Smooth muscle cell (in vitro differentiated cells): Measurements from ENCODE around the gene ZFYVE26. TPM values are rescaled to one million over a fixed set of nuclear protein-coding genes. Genes with fewer than 3 reads are reported as not detected.

Experiments
- DNase-seq: peaks from one replicate; lab custom pipeline; 2025; ENCODE audit not compliant: unreplicated experiment; lab: John Stamatoyannopoulos, UW
- H2AFZ ChIP-seq: fragments of 200-600 bp; sonication (generic); 2 replicates; pipeline ENCODE4 v1.6.0; 2016; ENCODE audit warnings: antibody characterized with exemption, low read depth, mild to moderate bottlenecking
- H3F3A ChIP-seq: fragments of 200-600 bp; sonication (generic); 2 replicates; pipeline ENCODE4 v1.6.0; 2017; ENCODE audit warnings: antibody characterized with exemption, low read depth
- H3K27ac ChIP-seq: fragments of 200-600 bp; sonication (generic); 2 replicates; pipeline ENCODE4 v1.5.1; 2016; ENCODE audit warnings: low read depth, mild to moderate bottlenecking
- H3K27me3 ChIP-seq: fragments of 200-600 bp; sonication (generic); 2 replicates; pipeline ENCODE4 v1.6.1; 2016; ENCODE audit warnings: low read depth, mild to moderate bottlenecking
- H3K36me3 ChIP-seq: fragments of 200-600 bp; sonication (generic); 2 replicates; pipeline ENCODE4 v1.5.1; 2016; ENCODE audit warnings: low read depth
- H3K4me1 ChIP-seq: fragments of 200-600 bp; sonication (generic); 2 replicates; pipeline ENCODE4 v1.5.1; 2016; ENCODE audit warnings: low read depth
- H3K4me2 ChIP-seq: fragments of 200-600 bp; sonication (generic); 2 replicates; pipeline ENCODE4 v1.6.0; 2016; ENCODE audit warnings: mild to moderate bottlenecking
- H3K4me3 ChIP-seq: fragments of 200-600 bp; sonication (generic); 2 replicates; pipeline ENCODE4 v1.5.1; 2016; ENCODE audit warnings: mild to moderate bottlenecking
- H3K79me2 ChIP-seq: fragments of 200-600 bp; sonication (generic); 2 replicates; pipeline ENCODE4 v1.6.0; 2016; ENCODE audit warnings: low read depth, mild to moderate bottlenecking
- H3K9ac ChIP-seq: fragments of 200-600 bp; sonication (generic); 2 replicates; pipeline ENCODE4 v1.6.0; 2016; ENCODE audit warnings: low read depth
- H3K9me3 ChIP-seq: fragments of 200-600 bp; sonication (generic); replicated peaks from 2 replicates; pipeline ENCODE4 v1.5.1; 2016; ENCODE audit warnings: low read depth
- H4K20me1 ChIP-seq: fragments of 200-600 bp; sonication (generic); 2 replicates; pipeline ENCODE4 v1.6.0; 2016; ENCODE audit warnings: low read depth
- whole genome bisulfite sequencing: methylation state at CpG from one replicate; pipeline ENCODE4 v1.1.7; 2016; ENCODE audit warnings: low lambda C conversion rate; 5-methylcytosine and 5-hydroxymethylcytosine counted together
- polyA plus RNA-seq: library from polyadenylated mRNA; unstranded; fragments of >200 nt; fragmentation: Nextera tagmentation; extraction: Ambion mirVana; gene quantifications from 2 replicates; pipeline ENCODE4 v1.2.1, GENCODE V29; 2016
- total RNA-seq: library from RNA; depleted of rRNA; stranded (reverse); fragments of >200 nt; gene quantifications from 2 replicates; pipeline ENCODE4 v1.2.3, GENCODE V29; 2014
- TF ChIP-seq, protein P1 (sequence below): fragments of 200-600 bp; sonication (generic); IDR thresholded peaks from 2 replicates; pipeline ENCODE4 v1.5.1; 2017; ENCODE audit warnings: borderline replicate concordance, mild to moderate bottlenecking, antibody characterized with exemption; ENCODE audit not compliant: insufficient read depth, poor library complexity, severe bottlenecking

The ZFYVE26 gene
- total and polyA plus RNA-seq, 2 experiments from 2014 or later: 4.5 to 42.7 TPM

GRCh38 chr14:67835596-67835995, 19.2 kb upstream of the ZFYVE26 start:
- H3F3A ChIP-seq: no peaks in the 10 kb centered on the region
- TF ChIP-seq, protein P1, sequence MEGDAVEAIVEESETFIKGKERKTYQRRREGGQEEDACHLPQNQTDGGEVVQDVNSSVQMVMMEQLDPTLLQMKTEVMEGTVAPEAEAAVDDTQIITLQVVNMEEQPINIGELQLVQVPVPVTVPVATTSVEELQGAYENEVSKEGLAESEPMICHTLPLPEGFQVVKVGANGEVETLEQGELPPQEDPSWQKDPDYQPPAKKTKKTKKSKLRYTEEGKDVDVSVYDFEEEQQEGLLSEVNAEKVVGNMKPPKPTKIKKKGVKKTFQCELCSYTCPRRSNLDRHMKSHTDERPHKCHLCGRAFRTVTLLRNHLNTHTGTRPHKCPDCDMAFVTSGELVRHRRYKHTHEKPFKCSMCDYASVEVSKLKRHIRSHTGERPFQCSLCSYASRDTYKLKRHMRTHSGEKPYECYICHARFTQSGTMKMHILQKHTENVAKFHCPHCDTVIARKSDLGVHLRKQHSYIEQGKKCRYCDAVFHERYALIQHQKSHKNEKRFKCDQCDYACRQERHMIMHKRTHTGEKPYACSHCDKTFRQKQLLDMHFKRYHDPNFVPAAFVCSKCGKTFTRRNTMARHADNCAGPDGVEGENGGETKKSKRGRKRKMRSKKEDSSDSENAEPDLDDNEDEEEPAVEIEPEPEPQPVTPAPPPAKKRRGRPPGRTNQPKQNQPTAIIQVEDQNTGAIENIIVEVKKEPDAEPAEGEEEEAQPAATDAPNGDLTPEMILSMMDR: no peak
- H3K4me1 ChIP-seq: no peaks in the 10 kb centered on the region
- DNase-seq: no peak
- no peaks in the 10 kb centered on the region for H4K20me1 ChIP-seq
- H3K27ac ChIP-seq: no peak overlapping the region
- H3K36me3 ChIP-seq: no peaks in the 10 kb centered on the region
- H3K4me2 ChIP-seq: no peak overlapping the region
- H3K9ac ChIP-seq: no peak overlapping the region
- no peaks in the 10 kb centered on the region for H3K79me2 ChIP-seq
- H2AFZ ChIP-seq: no peak overlapping the region
- no peak overlapping the region for H3K4me3 ChIP-seq
- H3K27me3 ChIP-seq: no peaks in the 10 kb centered on the region
- H3K9me3 ChIP-seq: no peaks in the 10 kb centered on the region

- H3K9me3 ChIP-seq: no peaks in the 10 kb centered on the region
- TF ChIP-seq, protein P1: no peak
- WGBS: 88% methylated on average over 1 of the region's 1 CpG
- no peak for DNase-seq
- H4K20me1 ChIP-seq: no peaks in the 10 kb centered on the region
- H3K27me3 ChIP-seq: no peaks in the 10 kb centered on the region
- H3K79me2 ChIP-seq: no peaks in the 10 kb centered on the region
- no peaks in the 10 kb centered on the region for H3K36me3 ChIP-seq
- no peak overlapping the region for H3K9ac ChIP-seq
- H3K4me2 ChIP-seq: no peak overlapping the region
- no peak overlapping the region for H2AFZ ChIP-seq
- H3K4me1 ChIP-seq: no peaks in the 10 kb centered on the region
- H3F3A ChIP-seq: no peaks in the 10 kb centered on the region
- H3K27ac ChIP-seq: no peak overlapping the region
- no peak overlapping the region for H3K4me3 ChIP-seq
Measured at GRCh38 chr14:67833403-67833802, 17.0 kb upstream of the ZFYVE26 start.

DNA sequence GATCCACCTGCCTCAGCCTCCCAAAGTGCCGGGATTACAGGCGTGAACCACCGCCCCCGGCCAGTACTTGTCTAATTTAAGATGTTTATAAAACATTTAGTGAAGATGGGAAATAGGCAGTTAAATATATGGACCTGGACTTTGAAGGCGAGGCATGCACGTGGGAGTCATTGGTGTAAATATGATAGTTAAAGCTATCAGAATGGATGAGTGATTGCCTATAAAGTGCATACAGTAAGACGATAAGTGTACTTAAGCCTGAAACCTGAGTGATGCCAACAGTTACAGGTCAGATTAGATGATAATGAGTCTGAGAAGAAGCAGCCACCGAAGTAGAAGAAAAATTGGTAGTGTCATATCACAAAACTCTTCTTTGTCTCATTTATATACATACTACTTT, 14.7 kb upstream of the ZFYVE26 start:
- no peak overlapping the region for H3K9ac ChIP-seq
- H3K27ac ChIP-seq: no peak overlapping the region
- H3F3A ChIP-seq: no peaks in the 10 kb centered on the region
- H3K9me3 ChIP-seq: no peaks in the 10 kb centered on the region
- DNase-seq: no peak
- TF ChIP-seq, protein P1: no peak
- H2AFZ ChIP-seq: no peak overlapping the region
- H3K27me3 ChIP-seq: no peaks in the 10 kb centered on the region
- H3K4me1 ChIP-seq: no peaks in the 10 kb centered on the region
- 95% methylated on average over 8 of the region's 8 CpGs for WGBS
- no peaks in the 10 kb centered on the region for H4K20me1 ChIP-seq
- H3K79me2 ChIP-seq: no peaks in the 10 kb centered on the region
- no peak overlapping the region for H3K4me2 ChIP-seq
- H3K4me3 ChIP-seq: no peak overlapping the region
- H3K36me3 ChIP-seq: no peaks in the 10 kb centered on the region

- no peak for DNase-seq
- H4K20me1 ChIP-seq: no peaks in the 10 kb centered on the region
- no peak overlapping the region for H3K27ac ChIP-seq
- no peaks in the 10 kb centered on the region for H3K36me3 ChIP-seq
- peak overlapping the region; percentile 91 for H3K4me2 ChIP-seq
- no peaks in the 10 kb centered on the region for H3K9me3 ChIP-seq
- peak overlapping the region; percentile 91 for H2AFZ ChIP-seq
- H3K79me2 ChIP-seq: no peaks in the 10 kb centered on the region
- H3F3A ChIP-seq: no peaks in the 10 kb centered on the region
- H3K27me3 ChIP-seq: no peaks in the 10 kb centered on the region
- TF ChIP-seq, protein P1: no peak
- peak overlapping the region; percentile 81 for H3K4me3 ChIP-seq
- peaks cover 4% of the 10 kb centered on the region for H3K4me1 ChIP-seq
- no peak overlapping the region for H3K9ac ChIP-seq
Measured at GRCh38 chr14:67821121-67821520, 4.7 kb upstream of the ZFYVE26 start.
